H9 (cell line): Measurements from ENCODE around the gene FAM217B. TPM values are rescaled to one million over a fixed set of nuclear protein-coding genes. Genes with fewer than 3 reads are reported as not detected.

Experiments used
- DNase-seq: peaks from one replicate; pipeline ENCODE4 v3.0.0-alpha.2; 2017
- H2AFZ ChIP-seq: one replicate; pipeline ENCODE4 v1.6.1; 2013; ENCODE audit warnings: mild to moderate bottlenecking, low read length, control low read depth, moderate library complexity
- H2AK5ac ChIP-seq: 2 replicates; pipeline ENCODE4 v1.6.1; 2013; ENCODE audit warnings: low read length, control low read depth, mixed read lengths; ENCODE audit not compliant: insufficient read length
- H2BK120ac ChIP-seq: one replicate; pipeline ENCODE4 v1.6.1; 2013; ENCODE audit warnings: low read depth, mild to moderate bottlenecking, low read length, control low read depth, inconsistent platforms; ENCODE audit not compliant: poor library complexity, severe bottlenecking
- H2BK12ac ChIP-seq: 2 replicates; pipeline ENCODE4 v1.6.1; 2013; ENCODE audit warnings: low read length, control low read depth, mixed read lengths, low read depth; ENCODE audit not compliant: insufficient read length
- H2BK15ac ChIP-seq: 2 replicates; pipeline ENCODE4 v1.6.1; 2013; ENCODE audit warnings: low read depth, low read length, control low read depth
- H2BK20ac ChIP-seq: one replicate; pipeline ENCODE4 v1.6.1; 2013; ENCODE audit warnings: low read depth, mild to moderate bottlenecking, low read length, control low read depth, inconsistent platforms; ENCODE audit not compliant: poor library complexity, severe bottlenecking
- H2BK5ac ChIP-seq: 2 replicates; pipeline ENCODE4 v1.6.1; 2013; ENCODE audit warnings: low read length, control low read depth, mixed read lengths; ENCODE audit not compliant: insufficient read length
- H3K14ac ChIP-seq: 2 replicates; pipeline ENCODE4 v1.6.1; 2013; ENCODE audit warnings: low read length, control low read depth; ENCODE audit not compliant: insufficient read depth
- H3K18ac ChIP-seq: 2 replicates; pipeline ENCODE4 v1.6.1; 2013; ENCODE audit warnings: low read depth, mild to moderate bottlenecking, mixed read lengths, low read length, control low read depth; ENCODE audit not compliant: insufficient read length
- H3K23ac ChIP-seq: 2 replicates; pipeline ENCODE4 v1.6.1; 2013; ENCODE audit warnings: low read length, control low read depth, mixed read lengths, low read depth; ENCODE audit not compliant: insufficient read length
- H3K23me2 ChIP-seq: 2 replicates; pipeline ENCODE4 v1.6.1; 2013; ENCODE audit warnings: low read depth, mild to moderate bottlenecking, mixed read lengths, low read length, control low read depth; ENCODE audit not compliant: insufficient read length, poor library complexity, severe bottlenecking
- H3K27ac ChIP-seq: 2 replicates; pipeline ENCODE4 v1.5.1; 2013; ENCODE audit warnings: low read length, control low read depth, mixed read lengths, low read depth; ENCODE audit not compliant: insufficient read length
- H3K27me3 ChIP-seq: 2 replicates; pipeline ENCODE4 v1.6.1; 2013; ENCODE audit warnings: low read length, control low read depth, inconsistent platforms; ENCODE audit not compliant: insufficient read depth
- H3K4ac ChIP-seq: 2 replicates; pipeline ENCODE4 v1.6.1; 2013; ENCODE audit warnings: low read depth, mild to moderate bottlenecking, control low read depth, inconsistent platforms, low read length, moderate library complexity
- H3K4me1 ChIP-seq: 2 replicates; pipeline ENCODE4 v1.6.1; 2013; ENCODE audit warnings: low read length, control low read depth, inconsistent platforms; ENCODE audit not compliant: insufficient read depth
- H3K4me2 ChIP-seq: 2 replicates; pipeline ENCODE4 v1.6.1; 2013; ENCODE audit warnings: low read length, control low read depth, mixed read lengths; ENCODE audit not compliant: insufficient read length, insufficient read depth
- H3K56ac ChIP-seq: 2 replicates; pipeline ENCODE4 v1.6.1; 2013; ENCODE audit warnings: low read depth, mild to moderate bottlenecking, mixed read lengths, low read length, control low read depth; ENCODE audit not compliant: insufficient read length
- H3K79me1 ChIP-seq: 2 replicates; pipeline ENCODE4 v1.6.1; 2013; ENCODE audit warnings: low read depth, mild to moderate bottlenecking, moderate library complexity, low read length, control low read depth, inconsistent platforms; ENCODE audit not compliant: insufficient read depth, poor library complexity, severe bottlenecking
- H3K79me2 ChIP-seq: 2 replicates; pipeline ENCODE4 v1.6.1; 2013; ENCODE audit warnings: low read length, control low read depth, inconsistent platforms; ENCODE audit not compliant: insufficient read depth
- H3K9ac ChIP-seq: 2 replicates; pipeline ENCODE4 v1.6.1; 2013; ENCODE audit warnings: low read length, control low read depth, mixed read lengths; ENCODE audit not compliant: insufficient read length; ENCODE audit errors: extremely low read depth
- H3K9me3 ChIP-seq: one replicate; pipeline ENCODE4 v1.6.1; 2013; ENCODE audit warnings: low read depth, low read length, inconsistent platforms; ENCODE audit not compliant: control insufficient read depth
- H3T11ph ChIP-seq: one replicate; pipeline ENCODE4 v1.6.1; 2013; ENCODE audit warnings: mild to moderate bottlenecking, low read length, control low read depth, inconsistent platforms
- H4K20me1 ChIP-seq: one replicate; pipeline ENCODE4 v1.6.1; 2013; ENCODE audit not compliant: control insufficient read depth, insufficient read length, insufficient read depth
- H4K5ac ChIP-seq: 2 replicates; pipeline ENCODE4 v1.6.1; 2013; ENCODE audit warnings: low read depth, mild to moderate bottlenecking, mixed read lengths, low read length, control low read depth; ENCODE audit not compliant: insufficient read length
- H4K8ac ChIP-seq: replicated peaks from 2 replicates; pipeline ENCODE4 v1.6.1; 2013; ENCODE audit warnings: low read length, control low read depth, mixed read lengths, low read depth; ENCODE audit not compliant: insufficient read length
- H4K91ac ChIP-seq: 2 replicates; pipeline ENCODE4 v1.6.1; 2013; ENCODE audit warnings: low read depth, mild to moderate bottlenecking, moderate library complexity, mixed read lengths, low read length, control low read depth; ENCODE audit not compliant: insufficient read length
- H3K27ac Mint-ChIP-seq, 3 experiments: 2 replicates in 2 of 3; 3 replicates in 1 of 3; pipeline ENCODE4 v1.8.0; 2020 to 2021; ENCODE audit warnings: mixed read lengths in 3 of 3, mild to moderate bottlenecking in 1 of 3, moderate library complexity in 1 of 3
- H3K27me3 Mint-ChIP-seq: 2 replicates; pipeline ENCODE4 v1.8.0; 2021; ENCODE audit warnings: low read depth, mild to moderate bottlenecking, moderate library complexity, mixed read lengths
- H3K36me3 Mint-ChIP-seq, 3 experiments: 2 replicates in 2 of 3; 3 replicates in 1 of 3; pipeline ENCODE4 v1.8.0; 2020 to 2021; ENCODE audit warnings: low read depth in 3 of 3, mixed read lengths in 3 of 3; ENCODE audit not compliant: insufficient read depth in 1 of 3
- H3K4me1 Mint-ChIP-seq, 2 experiments: 2 replicates each; pipeline ENCODE4 v1.8.0; 2020; ENCODE audit warnings: mixed read lengths in 2 of 2
- H3K4me3 Mint-ChIP-seq, 2 experiments: 2 replicates in 1 of 2; 3 replicates in 1 of 2; pipeline ENCODE4 v1.8.0; 2020 to 2021; ENCODE audit warnings: mild to moderate bottlenecking in 2 of 2, mixed read lengths in 2 of 2, moderate library complexity in 1 of 2
- H3K9me3 Mint-ChIP-seq, 2 experiments: 2 replicates in 1 of 2; 3 replicates in 1 of 2; pipeline ENCODE4 v1.8.0; 2020; ENCODE audit warnings: mild to moderate bottlenecking in 2 of 2, mixed read lengths in 2 of 2, moderate library complexity in 1 of 2
- CTCF ChIP-seq: fragments of 200-600 bp; sonication (generic); conservative IDR thresholded peaks from 3 replicates; pipeline ENCODE4 v1.8.0; 2021; ENCODE audit warnings: antibody characterized with exemption, mild to moderate bottlenecking
- WGBS: extraction: QIAGEN DNeasy Blood & Tissue Kit; methylation state at CpG from one replicate; pipeline ENCODE4 v1.1.7; 2013; ENCODE audit warnings: missing lambda C conversion rate, low lambda C conversion rate, mixed read lengths; ENCODE audit not compliant: insufficient read length; ENCODE audit errors: extremely low coverage; 5-methylcytosine and 5-hydroxymethylcytosine counted together
- total RNA-seq: library from RNA; stranded (reverse); gene quantifications from 2 replicates; pipeline ENCODE4 v1.2.1, GENCODE V29; 2021

FAM217B gene
- total RNA-seq, 1 experiment from 2014 or later = 24.5 TPM

GRCh38 chr20:59966428-59966827, 26.2 kb downstream of the FAM217B start:
- DNase-seq = no peak
- no peaks in the 10 kb centered on the region for H3K36me3 Mint-ChIP-seq
- Histone ChIP-seq H2AK5ac (no peak overlapping the region), H4K5ac (no peak overlapping the region), H3T11ph (no peak overlapping the region), H3K79me1 (no peaks in the 10 kb centered on the region), H3K9ac (no peak overlapping the region), H3K9me3 (no peaks in the 10 kb centered on the region), H2BK120ac (no peak overlapping the region), H3K14ac (no peak overlapping the region), H3K27ac (no peak overlapping the region), H3K18ac (no peak overlapping the region), H2BK12ac (no peak overlapping the region), H3K56ac (no peak overlapping the region), H2BK15ac (no peak overlapping the region), H3K23ac (no peak overlapping the region), H3K79me2 (no peaks in the 10 kb centered on the region), H3K27me3 (no peaks in the 10 kb centered on the region), H3K4me1 (no peaks in the 10 kb centered on the region), H2BK5ac (no peak overlapping the region), H4K91ac (no peak overlapping the region), H4K20me1 (no peaks in the 10 kb centered on the region), H3K4me2 (no peak overlapping the region), H4K8ac (no peak overlapping the region), H3K23me2 (no peaks in the 10 kb centered on the region), H3K4ac (no peak overlapping the region), H2AFZ (no peak overlapping the region), H2BK20ac (no peak overlapping the region)
- WGBS = no CpG with 5 or more reads among the region's 3 CpGs
- H3K27ac Mint-ChIP-seq = no peak overlapping the region
- H3K4me3 Mint-ChIP-seq = no peak overlapping the region
- H3K27me3 Mint-ChIP-seq = no peaks in the 10 kb centered on the region
- H3K9me3 Mint-ChIP-seq = no peaks in the 10 kb centered on the region
- TF ChIP-seq CTCF = no peak
- H3K4me1 Mint-ChIP-seq = no peaks in the 10 kb centered on the region
